Measurements from ENCODE around the gene ZNF407. TPM values are rescaled to one million over a fixed set of nuclear protein-coding genes. Genes with fewer than 3 reads are reported as not detected.

The ZNF407 gene
- total RNA-seq, 1 donor from 2014 or later: 15.1 TPM

DNA sequence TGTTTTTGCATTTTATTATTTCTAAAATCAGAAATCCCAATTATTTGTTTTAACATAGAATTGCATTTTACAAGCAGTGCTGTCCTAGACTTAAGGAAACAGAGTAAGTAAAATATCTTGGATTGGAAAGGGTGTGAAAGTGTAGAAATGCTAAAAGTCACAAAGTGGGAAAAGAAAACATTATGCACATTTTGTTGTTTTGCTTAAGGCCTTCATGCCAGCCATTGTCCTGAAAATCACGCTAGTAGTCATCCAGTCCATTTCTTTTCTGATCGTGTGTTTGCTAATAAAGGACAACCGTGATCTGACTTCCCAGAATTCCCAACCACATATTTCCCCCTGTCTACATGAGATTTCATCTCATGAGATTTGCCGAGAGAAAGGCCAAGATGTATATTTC lies 412.2 kb downstream of the ZNF407 start:
- no peaks in the 10 kb centered on the region for H3K36me3 ChIP-seq (ENCODE audit: control insufficient read depth in 3 of 3, insufficient read depth in 3 of 3, low read length in 3 of 3)
- H3K27me3 ChIP-seq (ENCODE audit: control insufficient read depth in 3 of 3, insufficient read depth in 3 of 3, low read length in 3 of 3): no peaks in the 10 kb centered on the region
- no peak overlapping the region for H3K4me3 ChIP-seq (ENCODE audit: low read length in 3 of 3)
- H3K9ac ChIP-seq (ENCODE audit: low read depth in 1 of 3, low read length in 3 of 3): no peak overlapping the region
- H3K27ac ChIP-seq (ENCODE audit: low read depth, low read length): peak overlapping the region; percentile 10
- H3K9me3 ChIP-seq (ENCODE audit: control insufficient read depth in 3 of 3, low read length in 3 of 3): no peaks in the 10 kb centered on the region
- peaks cover 2 to 9% (median 6%) of the 10 kb centered on the region in 3 donors for H3K4me1 ChIP-seq (ENCODE audit: control insufficient read depth in 3 of 3, insufficient read depth in 3 of 3, low read length in 3 of 3)

- Histone ChIP-seq H3K4me1 (ENCODE audit: control insufficient read depth in 3 of 3, insufficient read depth in 3 of 3, low read length in 3 of 3) (peaks cover 2 to 9% (median 6%) of the 10 kb centered on the region in 3 donors), H3K9ac (ENCODE audit: low read depth in 1 of 3, low read length in 3 of 3) (no peak overlapping the region), H3K27ac (ENCODE audit: low read depth, low read length) (peak overlapping the region; percentile 10), H3K9me3 (ENCODE audit: control insufficient read depth in 3 of 3, low read length in 3 of 3) (no peaks in the 10 kb centered on the region), H3K36me3 (ENCODE audit: control insufficient read depth in 3 of 3, insufficient read depth in 3 of 3, low read length in 3 of 3) (no peaks in the 10 kb centered on the region), H3K4me3 (ENCODE audit: low read length in 3 of 3) (no peak overlapping the region), H3K27me3 (ENCODE audit: control insufficient read depth in 3 of 3, insufficient read depth in 3 of 3, low read length in 3 of 3) (no peaks in the 10 kb centered on the region)
Measured at GRCh38 chr18:75010278-75010677, 412.6 kb downstream of the ZNF407 start.

DNA sequence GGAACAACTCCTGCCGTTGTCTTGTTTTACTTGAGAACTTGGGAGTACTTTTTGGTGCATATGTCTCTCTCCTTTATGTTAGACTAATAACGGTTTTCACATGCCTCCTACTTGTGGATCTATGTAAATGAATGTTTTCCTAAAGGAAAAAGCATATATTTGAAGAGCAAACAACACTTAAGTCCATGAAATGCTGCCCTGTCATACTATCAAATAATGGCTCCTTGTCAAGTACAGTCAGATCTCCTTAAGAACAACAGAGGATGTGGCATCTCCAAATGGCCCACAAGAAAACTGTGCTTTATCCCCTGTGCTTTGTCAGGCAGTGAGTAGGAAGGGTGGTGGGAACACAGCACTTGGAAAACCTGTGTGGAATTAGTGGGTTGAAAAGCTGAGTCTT lies 413.0 kb downstream of the ZNF407 start:
- Histone ChIP-seq H3K9me3 (ENCODE audit: control insufficient read depth in 3 of 3, low read length in 3 of 3) (no peaks in the 10 kb centered on the region), H3K9ac (ENCODE audit: low read depth in 1 of 3, low read length in 3 of 3) (no peak overlapping the region), H3K36me3 (ENCODE audit: control insufficient read depth in 3 of 3, insufficient read depth in 3 of 3, low read length in 3 of 3) (no peaks in the 10 kb centered on the region), H3K27ac (ENCODE audit: low read depth, low read length) (peak overlapping the region; percentile 10), H3K4me3 (ENCODE audit: low read length in 3 of 3) (no peak overlapping the region), H3K4me1 (ENCODE audit: control insufficient read depth in 3 of 3, insufficient read depth in 3 of 3, low read length in 3 of 3) (peaks cover 2 to 9% (median 6%) of the 10 kb centered on the region in 3 donors), H3K27me3 (ENCODE audit: control insufficient read depth in 3 of 3, insufficient read depth in 3 of 3, low read length in 3 of 3) (no peaks in the 10 kb centered on the region)

- H3K27ac ChIP-seq (ENCODE audit: low read depth, low read length): no peak overlapping the region
- no peak overlapping the region for H3K9ac ChIP-seq (ENCODE audit: low read depth in 1 of 3, low read length in 3 of 3)
- H3K36me3 ChIP-seq (ENCODE audit: control insufficient read depth in 3 of 3, insufficient read depth in 3 of 3, low read length in 3 of 3): no peaks in the 10 kb centered on the region
- no peak overlapping the region for H3K4me3 ChIP-seq (ENCODE audit: low read length in 3 of 3)
- no peaks in the 10 kb centered on the region for H3K9me3 ChIP-seq (ENCODE audit: control insufficient read depth in 3 of 3, low read length in 3 of 3)
- no peaks in the 10 kb centered on the region for H3K27me3 ChIP-seq (ENCODE audit: control insufficient read depth in 3 of 3, insufficient read depth in 3 of 3, low read length in 3 of 3)
- no peaks in the 10 kb centered on the region for H3K4me1 ChIP-seq (ENCODE audit: control insufficient read depth in 3 of 3, insufficient read depth in 3 of 3, low read length in 3 of 3)
Measured at GRCh38 chr18:75016025-75016717, 418.5 kb downstream of the ZNF407 start.

DNA sequence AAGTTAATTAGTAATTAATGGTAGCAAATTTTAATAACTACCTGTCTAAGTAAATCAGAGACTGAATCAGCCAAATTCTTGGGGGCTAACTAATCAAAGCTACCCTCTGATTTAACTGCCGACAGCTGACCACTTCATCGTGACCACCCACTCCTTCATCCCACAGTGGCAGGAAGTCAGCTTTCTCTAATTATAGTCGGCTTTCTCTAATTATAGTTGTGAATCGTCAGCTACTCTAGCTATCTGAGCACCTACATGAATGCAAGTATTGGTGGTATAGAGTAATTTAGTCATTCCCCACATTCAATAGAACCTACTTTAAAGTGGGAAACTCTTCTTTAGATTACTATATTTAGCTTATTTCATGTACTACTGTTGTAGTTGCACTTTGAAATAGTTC lies 425.8 kb downstream of the ZNF407 start:
- Histone ChIP-seq H3K36me3 (ENCODE audit: control insufficient read depth in 3 of 3, insufficient read depth in 3 of 3, low read length in 3 of 3) (peaks cover 0 to 4% (median 0%) of the 10 kb centered on the region in 3 donors), H3K4me3 (ENCODE audit: low read length in 3 of 3) (no peak overlapping the region), H3K4me1 (ENCODE audit: control insufficient read depth in 3 of 3, insufficient read depth in 3 of 3, low read length in 3 of 3) (no peaks in the 10 kb centered on the region)

GRCh38 chr18:75024871-75025270 lies 427.2 kb downstream of the ZNF407 start:
- Histone ChIP-seq H3K9ac (ENCODE audit: low read depth in 1 of 3, low read length in 3 of 3) (no peak overlapping the region), H3K27ac (ENCODE audit: low read depth, low read length) (no peak overlapping the region), H3K27me3 (ENCODE audit: control insufficient read depth in 3 of 3, insufficient read depth in 3 of 3, low read length in 3 of 3) (no peaks in the 10 kb centered on the region), H3K4me1 (ENCODE audit: control insufficient read depth in 3 of 3, insufficient read depth in 3 of 3, low read length in 3 of 3) (no peaks in the 10 kb centered on the region), H3K9me3 (ENCODE audit: control insufficient read depth in 3 of 3, low read length in 3 of 3) (no peaks in the 10 kb centered on the region), H3K4me3 (ENCODE audit: low read length in 3 of 3) (no peak overlapping the region), H3K36me3 (ENCODE audit: control insufficient read depth in 3 of 3, insufficient read depth in 3 of 3, low read length in 3 of 3) (peaks cover 0 to 4% (median 0%) of the 10 kb centered on the region in 3 donors)

More for the DNA sequence above, 425.8 kb downstream of the ZNF407 start:
- Histone ChIP-seq H3K9ac (ENCODE audit: low read depth in 1 of 3, low read length in 3 of 3) (no peak overlapping the region), H3K27ac (ENCODE audit: low read depth, low read length) (no peak overlapping the region), H3K9me3 (ENCODE audit: control insufficient read depth in 3 of 3, low read length in 3 of 3) (no peaks in the 10 kb centered on the region), H3K27me3 (ENCODE audit: control insufficient read depth in 3 of 3, insufficient read depth in 3 of 3, low read length in 3 of 3) (no peaks in the 10 kb centered on the region)

GRCh38 chr18:75025573-75025972 lies 427.9 kb downstream of the ZNF407 start:
- Histone ChIP-seq H3K27ac (ENCODE audit: low read depth, low read length) (no peak overlapping the region), H3K4me3 (ENCODE audit: low read length in 3 of 3) (no peak overlapping the region), H3K36me3 (ENCODE audit: control insufficient read depth in 3 of 3, insufficient read depth in 3 of 3, low read length in 3 of 3) (peaks cover 0 to 4% (median 0%) of the 10 kb centered on the region in 3 donors), H3K9ac (ENCODE audit: low read depth in 1 of 3, low read length in 3 of 3) (no peak overlapping the region), H3K4me1 (ENCODE audit: control insufficient read depth in 3 of 3, insufficient read depth in 3 of 3, low read length in 3 of 3) (no peaks in the 10 kb centered on the region), H3K27me3 (ENCODE audit: control insufficient read depth in 3 of 3, insufficient read depth in 3 of 3, low read length in 3 of 3) (no peaks in the 10 kb centered on the region), H3K9me3 (ENCODE audit: control insufficient read depth in 3 of 3, low read length in 3 of 3) (no peaks in the 10 kb centered on the region)

GRCh38 chr18:75029481-75029880 lies 431.8 kb downstream of the ZNF407 start:
- Histone ChIP-seq H3K9me3 (ENCODE audit: control insufficient read depth in 3 of 3, low read length in 3 of 3) (no peaks in the 10 kb centered on the region), H3K36me3 (ENCODE audit: control insufficient read depth in 3 of 3, insufficient read depth in 3 of 3, low read length in 3 of 3) (peaks cover 0 to 4% (median 0%) of the 10 kb centered on the region in 3 donors), H3K27ac (ENCODE audit: low read depth, low read length) (no peak overlapping the region), H3K27me3 (ENCODE audit: control insufficient read depth in 3 of 3, insufficient read depth in 3 of 3, low read length in 3 of 3) (no peaks in the 10 kb centered on the region), H3K4me1 (ENCODE audit: control insufficient read depth in 3 of 3, insufficient read depth in 3 of 3, low read length in 3 of 3) (no peaks in the 10 kb centered on the region), H3K4me3 (ENCODE audit: low read length in 3 of 3) (no peak overlapping the region), H3K9ac (ENCODE audit: low read depth in 1 of 3, low read length in 3 of 3) (no peak overlapping the region)

DNA sequence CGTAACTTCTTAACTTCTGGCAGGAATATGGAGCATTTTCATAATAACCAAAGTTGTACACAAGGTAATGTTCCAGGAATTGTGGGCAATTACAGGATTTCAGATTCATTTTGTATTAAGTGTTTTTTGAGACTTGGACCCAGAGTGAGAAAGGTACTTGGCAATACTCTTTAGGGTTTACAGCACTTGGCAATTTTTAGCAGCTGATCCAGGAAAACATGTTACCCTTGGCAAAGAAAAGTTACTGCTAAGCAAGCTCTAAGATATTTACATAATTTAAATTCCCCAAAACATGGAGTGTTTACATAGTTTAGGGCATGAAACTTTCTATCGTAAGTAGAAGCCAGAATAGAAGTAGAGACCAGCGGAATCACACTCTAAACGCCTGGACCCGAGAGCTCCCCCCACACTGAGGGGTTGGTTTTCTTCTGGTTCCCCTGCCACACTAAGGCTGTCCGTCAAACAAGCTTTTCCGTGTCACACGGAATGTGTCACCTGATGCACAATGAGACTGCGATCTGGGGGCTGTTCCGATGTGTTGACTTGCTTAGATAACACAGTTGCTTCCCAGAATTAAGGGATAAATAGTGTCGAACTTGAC lies 434.1 kb downstream of the ZNF407 start:
- Histone ChIP-seq H3K4me3 (ENCODE audit: low read length in 3 of 3) (no peak overlapping the region), H3K9ac (ENCODE audit: low read depth in 1 of 3, low read length in 3 of 3) (no peak overlapping the region), H3K36me3 (ENCODE audit: control insufficient read depth in 3 of 3, insufficient read depth in 3 of 3, low read length in 3 of 3) (peaks cover 0 to 2% (median 0%) of the 10 kb centered on the region in 3 donors), H3K27me3 (ENCODE audit: control insufficient read depth in 3 of 3, insufficient read depth in 3 of 3, low read length in 3 of 3) (no peaks in the 10 kb centered on the region), H3K9me3 (ENCODE audit: control insufficient read depth in 3 of 3, low read length in 3 of 3) (no peaks in the 10 kb centered on the region), H3K27ac (ENCODE audit: low read depth, low read length) (no peak overlapping the region), H3K4me1 (ENCODE audit: control insufficient read depth in 3 of 3, insufficient read depth in 3 of 3, low read length in 3 of 3) (no peaks in the 10 kb centered on the region)

- Histone ChIP-seq H3K9ac (ENCODE audit: low read depth in 1 of 3, low read length in 3 of 3) (no peak overlapping the region), H3K4me3 (ENCODE audit: low read length in 3 of 3) (no peak overlapping the region), H3K9me3 (ENCODE audit: control insufficient read depth in 3 of 3, low read length in 3 of 3) (no peaks in the 10 kb centered on the region), H3K36me3 (ENCODE audit: control insufficient read depth in 3 of 3, insufficient read depth in 3 of 3, low read length in 3 of 3) (no peaks in the 10 kb centered on the region), H3K27me3 (ENCODE audit: control insufficient read depth in 3 of 3, insufficient read depth in 3 of 3, low read length in 3 of 3) (no peaks in the 10 kb centered on the region), H3K4me1 (ENCODE audit: control insufficient read depth in 3 of 3, insufficient read depth in 3 of 3, low read length in 3 of 3) (no peaks in the 10 kb centered on the region), H3K27ac (ENCODE audit: low read depth, low read length) (no peak overlapping the region)
Measured at GRCh38 chr18:75033516-75033915, 435.8 kb downstream of the ZNF407 start.

All from skeletal muscle tissue (tissue), 4 donors.